IPS DF 19.7 (cell line): ENCODE data around the gene MTA3.

Source experiments
- DNase-seq: peaks from one replicate; pipeline ENCODE4 v3.0.0-alpha.2; 2013; ENCODE audit warnings: low read depth, low spot score

The MTA3 gene

GRCh38 chr2:42762823-42763804, 194.7 kb downstream of the MTA3 start:
- DNase-seq = no peak

GRCh38 chr2:42764096-42764495, 195.7 kb downstream of the MTA3 start, which contains the start of gene OXER1:
Gene OXER1, minus strand, starts transcription at chr2:42764135. Its CDS starts 73 bp downstream, at chr2:42764062.
- no peak for DNase-seq

- no peak for DNase-seq
Measured at GRCh38 chr2:42764901-42765300, 196.5 kb downstream of the MTA3 start.

GRCh38 chr2:42765686-42766085, 197.3 kb downstream of the MTA3 start:
- DNase-seq = no peak

GRCh38 chr2:42767080-42767898, 198.9 kb downstream of the MTA3 start:
- no peak for DNase-seq

- no peak for DNase-seq
Measured at GRCh38 chr2:42767899-42768705, 199.7 kb downstream of the MTA3 start.

GRCh38 chr2:42768706-42769256, 200.3 kb downstream of the MTA3 start:
- no peak for DNase-seq

- no peak for DNase-seq
Measured at GRCh38 chr2:42769583-42770287, 201.3 kb downstream of the MTA3 start.

- DNase-seq = peak; percentile 83
Measured at GRCh38 chr2:42770288-42771131, 202.1 kb downstream of the MTA3 start.

GRCh38 chr2:42771546-42772153, 203.2 kb downstream of the MTA3 start:
- DNase-seq = no peak

GRCh38 chr2:42775186-42775585, 206.8 kb downstream of the MTA3 start:
- no peak for DNase-seq

GRCh38 chr2:42775810-42776209, 207.4 kb downstream of the MTA3 start:
- no peak for DNase-seq

GRCh38 chr2:42777883-42778805, 209.7 kb downstream of the MTA3 start:
- no peak for DNase-seq

GRCh38 chr2:42781181-42781580, 212.7 kb downstream of the MTA3 start:
- no peak for DNase-seq

- no peak for DNase-seq
Measured at GRCh38 chr2:42783511-42783910, 215.1 kb downstream of the MTA3 start.

- no peak for DNase-seq
Measured at GRCh38 chr2:42784204-42784880, 215.9 kb downstream of the MTA3 start.

GRCh38 chr2:42786561-42787345, 218.3 kb downstream of the MTA3 start:
- no peak for DNase-seq
